Uterus (tissue), 2 donors: ENCODE measurements around the gene CDH13.

Source experiments
- POLR2A ChIP-seq, 2 donors: fragments of 450-650 bp; IDR thresholded peaks; one replicate each; pipeline ENCODE4 v1.6.1; 2016; ENCODE audit warnings: antibody characterized with exemption in 2 of 2, mild to moderate bottlenecking in 1 of 2, moderate library complexity in 1 of 2
- TF ChIP-seq, protein P1 (sequence below), 4 experiments: fragments of 200-600 bp in 2 of 4; fragments of 450-650 bp in 2 of 4; sonication (generic) in 2 of 4; IDR thresholded peaks; one replicate each; pipeline ENCODE4 v1.5.1; 2016 to 2019; ENCODE audit warnings: antibody characterized with exemption in 4 of 4, mild to moderate bottlenecking in 2 of 4, moderate library complexity in 1 of 4

GRCh38 chr16:83789642-83790401, 1163.1 kb downstream of the CDH13 start:
- TF ChIP-seq, protein P1, sequence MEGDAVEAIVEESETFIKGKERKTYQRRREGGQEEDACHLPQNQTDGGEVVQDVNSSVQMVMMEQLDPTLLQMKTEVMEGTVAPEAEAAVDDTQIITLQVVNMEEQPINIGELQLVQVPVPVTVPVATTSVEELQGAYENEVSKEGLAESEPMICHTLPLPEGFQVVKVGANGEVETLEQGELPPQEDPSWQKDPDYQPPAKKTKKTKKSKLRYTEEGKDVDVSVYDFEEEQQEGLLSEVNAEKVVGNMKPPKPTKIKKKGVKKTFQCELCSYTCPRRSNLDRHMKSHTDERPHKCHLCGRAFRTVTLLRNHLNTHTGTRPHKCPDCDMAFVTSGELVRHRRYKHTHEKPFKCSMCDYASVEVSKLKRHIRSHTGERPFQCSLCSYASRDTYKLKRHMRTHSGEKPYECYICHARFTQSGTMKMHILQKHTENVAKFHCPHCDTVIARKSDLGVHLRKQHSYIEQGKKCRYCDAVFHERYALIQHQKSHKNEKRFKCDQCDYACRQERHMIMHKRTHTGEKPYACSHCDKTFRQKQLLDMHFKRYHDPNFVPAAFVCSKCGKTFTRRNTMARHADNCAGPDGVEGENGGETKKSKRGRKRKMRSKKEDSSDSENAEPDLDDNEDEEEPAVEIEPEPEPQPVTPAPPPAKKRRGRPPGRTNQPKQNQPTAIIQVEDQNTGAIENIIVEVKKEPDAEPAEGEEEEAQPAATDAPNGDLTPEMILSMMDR (IDR thresholded peaks at IDR 0.05): no peak
- TF ChIP-seq POLR2A (IDR thresholded peaks at IDR 0.05): no peak
